Mesenteric fat pad (tissue), 1 donor: Measurements from ENCODE around the gene SLC38A4. TPM values are rescaled to one million over a fixed set of nuclear protein-coding genes. Genes with fewer than 3 reads are reported as not detected.

Experiments used
- DNase-seq: peaks from one replicate; pipeline ENCODE4 v3.0.0-alpha.2; 2020; ENCODE audit warnings: low spot score
- total RNA-seq: library from RNA; stranded (reverse); fragmentation: NEBNext Ultra II Directional; extraction: Animal tissue kit (Norgen Biotek cat#: 25700); gene quantifications from one replicate; pipeline ENCODE4 v1.2.1, GENCODE V29; 2021
- donor health status: DM: yes; HTN: yes; CAD: no.

SLC38A4 gene
- total RNA-seq, 1 donor from 2014 or later: 0.45 TPM

DNA sequence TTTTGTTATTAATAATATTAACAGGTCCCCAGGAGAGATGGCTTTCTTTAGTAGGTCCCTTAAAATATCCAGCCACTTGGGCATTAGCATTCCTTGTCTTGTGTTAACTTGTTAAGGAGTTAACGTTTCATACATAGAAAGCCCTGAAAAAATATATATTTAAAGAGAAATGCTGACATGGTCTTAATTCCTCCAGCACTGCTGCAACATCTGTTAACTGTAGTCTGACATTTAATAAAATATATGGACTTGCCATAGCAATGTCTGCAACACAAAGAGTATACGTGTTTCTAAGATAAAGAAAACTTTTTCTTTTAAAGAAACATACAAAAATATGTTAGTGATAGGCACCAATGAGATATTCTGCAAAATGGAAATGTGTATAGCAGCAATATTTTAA lies 10.0 kb downstream of the SLC38A4 start:
- no peak for DNase-seq

DNA sequence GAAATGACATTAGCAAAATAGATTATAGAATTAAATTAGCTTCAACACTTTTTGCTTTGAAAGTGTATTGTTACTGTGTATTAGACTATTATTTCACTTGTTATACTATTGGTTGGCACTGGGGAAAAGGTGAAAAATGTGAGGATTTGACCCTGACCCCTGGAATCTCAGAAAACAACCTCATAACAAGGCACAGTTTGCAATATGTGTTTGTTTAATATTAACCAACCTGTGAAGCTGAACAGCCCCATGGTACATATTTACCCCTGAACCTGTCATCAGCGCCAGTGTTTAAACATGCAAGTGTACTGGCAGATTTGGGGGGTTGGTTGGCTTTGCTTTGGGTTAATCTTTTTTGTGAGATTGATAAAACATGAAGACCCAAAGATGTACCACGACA lies 11.7 kb downstream of the SLC38A4 start:
- no peak for DNase-seq

GRCh38 chr12:46811185-46811584 lies 14.6 kb downstream of the SLC38A4 start:
- DNase-seq: no peak

GRCh38 chr12:46808955-46809697 lies 16.7 kb downstream of the SLC38A4 start:
- DNase-seq: no peak

- DNase-seq: no peak
Observed at GRCh38 chr12:46808317-46808716, 17.5 kb downstream of the SLC38A4 start.

DNA sequence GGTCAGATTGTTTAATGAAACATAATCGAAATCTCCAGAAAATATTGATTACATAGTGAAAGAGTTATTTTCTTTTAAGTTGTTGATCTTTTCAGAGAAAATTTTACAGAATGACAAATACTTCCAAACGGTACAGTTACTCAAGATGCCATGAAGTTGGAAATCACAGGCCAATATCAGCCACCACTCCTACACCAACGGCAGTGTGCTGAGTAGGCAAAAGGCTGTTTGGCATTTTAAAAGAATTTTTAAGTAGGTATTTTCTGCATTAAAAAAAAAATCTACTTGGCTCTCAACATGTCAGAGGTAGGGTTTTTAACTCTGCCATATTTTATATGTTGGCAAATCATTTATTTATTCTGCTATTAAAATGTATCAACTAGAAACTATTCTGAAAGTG lies 21.7 kb downstream of the SLC38A4 start:
- DNase-seq: no peak

- no peak for DNase-seq
Observed at GRCh38 chr12:46803517-46803916, 22.3 kb downstream of the SLC38A4 start.

GRCh38 chr12:46801293-46801692 lies 24.5 kb downstream of the SLC38A4 start:
- DNase-seq: no peak

DNA sequence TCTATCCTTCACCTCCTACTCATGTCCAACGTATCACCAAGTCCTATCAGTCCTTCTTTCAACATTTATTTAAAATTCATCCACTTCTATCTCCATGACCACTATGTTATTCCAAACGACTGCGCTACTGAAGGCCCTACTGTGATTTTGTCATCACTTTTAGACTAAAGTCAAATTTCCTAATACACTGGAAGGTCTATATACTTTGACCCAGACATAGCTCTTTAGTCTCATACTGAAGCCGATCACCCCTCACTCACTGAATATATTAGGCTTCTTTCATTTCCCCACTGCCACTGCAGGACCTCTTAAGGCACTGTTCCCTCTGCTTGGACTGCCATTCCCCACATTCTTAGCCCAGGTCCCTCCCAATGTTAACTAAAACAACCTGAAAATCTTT lies 25.6 kb downstream of the SLC38A4 start:
- no peak for DNase-seq

DNA sequence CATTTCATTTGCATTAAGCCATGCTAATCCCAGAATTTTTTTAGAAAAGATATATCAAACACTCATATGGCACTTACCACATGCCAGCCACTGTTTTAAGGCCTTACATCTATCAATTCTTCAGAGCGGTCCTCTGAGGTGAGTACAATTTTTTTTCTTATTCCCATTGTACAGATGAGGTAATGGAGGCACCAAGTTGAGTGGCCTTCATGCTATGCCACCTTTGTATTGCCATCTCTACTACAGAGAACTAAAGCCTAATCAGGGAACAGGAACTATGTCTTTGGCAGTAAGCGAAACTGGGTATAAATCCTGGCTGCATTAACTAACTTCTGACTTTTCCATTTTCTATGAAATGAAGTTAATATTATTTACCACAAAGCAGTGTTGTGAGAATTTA lies 27.1 kb downstream of the SLC38A4 start:
- DNase-seq: no peak

DNA sequence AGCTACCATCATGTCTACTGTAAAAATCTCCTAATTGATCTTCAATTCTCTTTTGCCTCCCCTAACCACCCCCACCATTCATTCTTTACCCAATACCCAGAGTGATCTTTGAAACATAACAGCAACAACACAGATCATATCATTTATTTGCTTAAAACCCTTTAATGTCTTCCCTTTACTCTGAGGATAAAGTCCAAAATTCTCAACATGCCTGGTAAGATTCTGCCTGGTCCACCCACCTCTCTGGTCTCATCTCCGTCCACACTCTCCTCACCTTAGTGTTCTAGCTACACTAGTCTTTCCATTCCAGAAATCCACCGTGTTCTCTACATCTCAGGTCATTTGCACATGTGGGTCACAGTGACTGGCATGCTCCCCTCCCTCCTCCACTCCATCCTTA lies 27.7 kb downstream of the SLC38A4 start:
- DNase-seq: no peak

- no peak for DNase-seq
Observed at GRCh38 chr12:46795988-46796387, 29.8 kb downstream of the SLC38A4 start.

- no peak for DNase-seq
Observed at GRCh38 chr12:46794593-46795190, 31.1 kb downstream of the SLC38A4 start.

GRCh38 chr12:46792925-46793324 lies 32.9 kb downstream of the SLC38A4 start:
- DNase-seq: no peak

- no peak for DNase-seq
Observed at GRCh38 chr12:46790066-46790465, 35.7 kb downstream of the SLC38A4 start.

- no peak for DNase-seq
Observed at GRCh38 chr12:46788072-46788887, 37.5 kb downstream of the SLC38A4 start.

- DNase-seq: no peak
Observed at GRCh38 chr12:46787496-46788055, 38.2 kb downstream of the SLC38A4 start.

GRCh38 chr12:46786774-46787173 lies 39.0 kb downstream of the SLC38A4 start:
- no peak for DNase-seq

DNA sequence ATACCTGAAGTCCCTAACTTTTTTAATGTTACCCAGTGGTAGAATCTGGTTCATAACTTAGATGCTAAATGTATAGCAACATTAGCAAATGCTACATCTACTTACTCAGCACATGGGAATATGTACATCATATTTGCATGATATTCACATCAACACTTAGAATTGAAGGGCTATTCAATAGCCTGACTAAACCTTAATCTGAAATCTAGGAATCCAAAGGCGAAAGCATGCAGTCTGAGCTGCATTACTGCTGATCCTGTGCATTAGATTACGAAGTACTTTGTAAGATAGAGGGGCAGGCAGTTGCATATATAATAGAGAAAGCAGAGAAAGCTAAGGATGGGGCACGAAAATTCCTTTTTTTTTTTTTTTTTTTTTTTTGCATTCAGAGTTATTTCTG lies 40.4 kb downstream of the SLC38A4 start:
- DNase-seq: no peak

DNA sequence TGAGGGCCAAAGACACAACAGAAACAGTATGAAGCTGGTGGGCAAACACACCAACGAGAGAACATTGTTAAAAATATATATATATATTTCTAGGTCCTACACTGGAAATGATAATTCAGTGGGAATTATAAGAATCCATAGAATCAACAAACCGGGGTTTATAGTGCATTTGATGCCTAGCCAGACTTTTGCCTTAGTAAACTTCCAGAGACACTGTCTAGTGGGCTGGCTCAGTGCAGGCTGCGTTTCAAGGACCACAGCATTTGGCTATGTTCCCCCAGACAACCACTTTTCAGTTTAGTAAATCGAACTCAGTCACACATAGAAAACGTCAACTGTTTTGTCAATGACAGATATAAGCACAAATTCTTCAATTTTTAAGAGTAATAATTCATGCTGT lies 41.9 kb downstream of the SLC38A4 start:
- no peak for DNase-seq

- DNase-seq: no peak
Observed at GRCh38 chr12:46779879-46780278, 45.9 kb downstream of the SLC38A4 start.

GRCh38 chr12:46779063-46779462 lies 46.7 kb downstream of the SLC38A4 start:
- DNase-seq: no peak
